Activated T-helper 1 cell treated with Interleukin-2 at 50 U/mL for 16 hours (primary cell): ENCODE data around the gene PLCXD3.
"Not testable (repeated sequence)": the region's sequence is repeated elsewhere in the genome, so short reads cannot be mapped to it uniquely, and the experiment has no call there.

Source experiments
- DNase-seq: peaks from one replicate; pipeline ENCODE4 v3.0.0-alpha.2; 2020; ENCODE audit warnings: low read depth

The PLCXD3 gene

GRCh38 chr5:41485533-41485932 is 24.9 kb downstream of the PLCXD3 start:
- no peak for DNase-seq

GRCh38 chr5:41482715-41483114 is 27.7 kb downstream of the PLCXD3 start:
- no peak for DNase-seq

- DNase-seq = no peak
These were observed 28.2 kb downstream of the PLCXD3 start for GRCh38 chr5:41482173-41482572.

- not testable (repeated sequence) for DNase-seq
These were observed 38.7 kb downstream of the PLCXD3 start for GRCh38 chr5:41471571-41472208.

- DNase-seq = no peak
These were observed 44.8 kb downstream of the PLCXD3 start for GRCh38 chr5:41465493-41466171.

GRCh38 chr5:41459557-41459956 is 50.8 kb downstream of the PLCXD3 start:
- no peak for DNase-seq

- DNase-seq = no peak
These were observed 53.3 kb downstream of the PLCXD3 start for GRCh38 chr5:41457094-41457493.

- DNase-seq = no peak
These were observed 57.9 kb downstream of the PLCXD3 start for GRCh38 chr5:41452506-41452905.

GRCh38 chr5:41447650-41448510 is 62.5 kb downstream of the PLCXD3 start:
- no peak for DNase-seq

- DNase-seq = no peak
These were observed 64.4 kb downstream of the PLCXD3 start for GRCh38 chr5:41445937-41446563.

GRCh38 chr5:41435276-41435675 is 75.1 kb downstream of the PLCXD3 start:
- DNase-seq = no peak

GRCh38 chr5:41433552-41434181 is 76.7 kb downstream of the PLCXD3 start:
- no peak for DNase-seq

- no peak for DNase-seq
These were observed 77.7 kb downstream of the PLCXD3 start for GRCh38 chr5:41432481-41433253.

- no peak for DNase-seq
These were observed 82.9 kb downstream of the PLCXD3 start for GRCh38 chr5:41427505-41427904.

- DNase-seq = no peak
These were observed 84.7 kb downstream of the PLCXD3 start for GRCh38 chr5:41425736-41426135.

- DNase-seq = no peak
These were observed 89.8 kb downstream of the PLCXD3 start for GRCh38 chr5:41420492-41421067.

GRCh38 chr5:41418220-41419031 is 92.0 kb downstream of the PLCXD3 start:
- DNase-seq = no peak

GRCh38 chr5:41416336-41416735 is 94.1 kb downstream of the PLCXD3 start:
- DNase-seq = no peak

- no peak for DNase-seq
These were observed 95.2 kb downstream of the PLCXD3 start for GRCh38 chr5:41415242-41415641.

GRCh38 chr5:41414598-41414997 is 95.8 kb downstream of the PLCXD3 start:
- no peak for DNase-seq
